Keratinocyte (primary cell): ENCODE results near the gene COL13A1. TPM values are rescaled to one million over a fixed set of nuclear protein-coding genes. Genes with fewer than 3 reads are reported as not detected.

ENCODE experiments used
- DNase-seq: peaks from one replicate; pipeline ENCODE4 v3.0.0-alpha.2; 2011; ENCODE audit warnings: low read depth, missing footprints, low spot score
- FAIRE-seq: peaks from 2 replicates; lab custom pipeline; 2011; peaks lifted over from hg19 to GRCh38; lab: Jason Lieb, UNC
- H2AFZ ChIP-seq: 2 replicates; pipeline ENCODE4 v1.6.0; 2012; ENCODE audit warnings: low read length, control low read depth, inconsistent platforms; ENCODE audit not compliant: control insufficient read depth
- H3K27ac ChIP-seq: 2 replicates; pipeline ENCODE4 v1.5.1; 2011; ENCODE audit warnings: low read length; ENCODE audit not compliant: control insufficient read depth, insufficient read depth
- H3K27me3 ChIP-seq: 3 replicates; pipeline ENCODE4 v1.6.0; 2011; ENCODE audit warnings: low read length; ENCODE audit not compliant: control insufficient read depth, insufficient read depth; ENCODE audit errors: extremely low read depth
- H3K36me3 ChIP-seq, 2 experiments: 2 replicates in 1 of 2; 3 replicates in 1 of 2; pipeline ENCODE4 v1.5.1; 2011; ENCODE audit warnings: low read length in 2 of 2, mild to moderate bottlenecking in 1 of 2; ENCODE audit not compliant: control insufficient read depth in 2 of 2, insufficient read depth in 2 of 2; ENCODE audit errors: extremely low read depth in 1 of 2
- H3K4me1 ChIP-seq: 3 replicates; pipeline ENCODE4 v1.5.1; 2011; ENCODE audit warnings: low read length; ENCODE audit not compliant: control insufficient read depth, insufficient read depth; ENCODE audit errors: extremely low read depth
- H3K4me2 ChIP-seq: 3 replicates; pipeline ENCODE4 v1.6.0; 2011; ENCODE audit warnings: low read depth, low read length; ENCODE audit not compliant: control insufficient read depth, insufficient read depth; ENCODE audit errors: extremely low read depth
- H3K4me3 ChIP-seq, 3 experiments: fragments of 200-600 bp in 1 of 3; sonication (generic) in 1 of 3; 2 replicates in 2 of 3; 3 replicates in 1 of 3; pipeline ENCODE4 v1.5.1; 2011 to 2016; ENCODE audit warnings: low read length in 3 of 3, mild to moderate bottlenecking in 3 of 3, control low read depth in 2 of 3, inconsistent platforms in 1 of 3, low read depth in 1 of 3, mixed read lengths in 1 of 3, mixed run types in 1 of 3, moderate library complexity in 1 of 3; ENCODE audit not compliant: control insufficient read depth in 2 of 3, insufficient read depth in 2 of 3; ENCODE audit errors: extremely low read depth in 1 of 3
- H3K79me2 ChIP-seq: 2 replicates; pipeline ENCODE4 v1.6.0; 2012; ENCODE audit warnings: low read length; ENCODE audit not compliant: control insufficient read depth, insufficient read depth
- H3K9ac ChIP-seq: 3 replicates; pipeline ENCODE4 v1.6.0; 2011; ENCODE audit warnings: low read length; ENCODE audit not compliant: control insufficient read depth, insufficient read depth; ENCODE audit errors: extremely low read depth
- H3K9me1 ChIP-seq: 3 replicates; pipeline ENCODE4 v1.6.0; 2011; ENCODE audit warnings: low read length; ENCODE audit not compliant: control insufficient read depth, insufficient read depth; ENCODE audit errors: extremely low read depth
- H3K9me3 ChIP-seq: 2 replicates; pipeline ENCODE4 v1.5.1; 2012; ENCODE audit warnings: low read depth, low read length; ENCODE audit not compliant: control insufficient read depth
- H4K20me1 ChIP-seq: 3 replicates; pipeline ENCODE4 v1.6.0; 2011; ENCODE audit warnings: low read length; ENCODE audit not compliant: control insufficient read depth, insufficient read depth; ENCODE audit errors: extremely low read depth
- EZH2 ChIP-seq: IDR thresholded peaks from one replicate; pipeline ENCODE4 v1.6.1; 2012; ENCODE audit warnings: inconsistent platforms, mild to moderate bottlenecking, low read length, moderate library complexity
- dilution Hi-C: fragments of 300-500 bp; cut with MboI; formaldehyde crosslinking; loops from one replicate; pipeline ENCODE4 v1.7.0; 2020; ENCODE audit warnings: low sequenced_read_pairs; ENCODE audit not compliant: extremely low pct_ligation_motif_present
- polyA plus RNA-seq, 5 experiments: library from polyadenylated mRNA; depleted of rRNA in 3 of 5; stranded (reverse) in 3 of 5; stranded (forward) in 1 of 5; unstranded in 1 of 5; fragments of >200 nt; gene quantifications; 1 replicate in 1 of 5; 2 replicates in 3 of 5; 3 replicates in 1 of 5; pipeline versions ENCODE4 v1.2.1 to v1.2.3, GENCODE V29; 2011 to 2012; ENCODE audit warnings: missing spikeins in 2 of 5, low read depth in 1 of 5, low replicate concordance in 1 of 5
- TF ChIP-seq, protein P1 (sequence below), 3 experiments: IDR thresholded peaks in 1 of 3; conservative IDR thresholded peaks in 1 of 3; optimal IDR thresholded peaks in 1 of 3; 2 replicates in 2 of 3; 3 replicates in 1 of 3; pipeline versions ENCODE3 to v1.5.1; 2011; ENCODE audit warnings: low read length in 3 of 3, mild to moderate bottlenecking in 3 of 3, moderate library complexity in 2 of 3, control low read depth in 1 of 3, inconsistent platforms in 1 of 3; ENCODE audit not compliant: insufficient read depth in 2 of 3; ENCODE audit errors: extremely low read depth in 1 of 3

The COL13A1 gene
- polyA plus RNA-seq, 1 donor (not counting 4 experiments of a cell fraction or from before 2014, with no cell fraction given) = 1.5 TPM

DNA sequence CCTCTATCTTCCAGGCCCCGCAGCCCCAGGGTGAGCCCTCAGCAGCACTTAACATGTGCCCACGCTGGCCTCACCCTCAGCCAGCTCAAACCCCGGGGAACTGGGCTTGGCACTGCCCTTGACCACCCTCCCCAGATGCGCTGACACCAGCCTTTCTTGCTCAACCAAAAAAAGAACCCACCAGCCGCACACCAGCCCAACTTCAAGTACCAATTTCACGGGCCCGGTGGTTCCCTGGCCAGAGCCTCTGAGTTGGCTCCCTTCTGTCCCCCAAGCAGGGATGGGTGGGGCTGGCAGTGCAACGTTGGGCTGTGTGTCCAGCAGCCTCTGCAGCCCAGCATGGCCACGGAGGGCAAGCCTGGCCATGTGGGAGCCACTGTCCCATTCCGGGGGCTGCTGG lies 96.3 kb downstream of the COL13A1 start:
- no peaks in the 10 kb centered on the region for H3K27me3 ChIP-seq
- H3K9me3 ChIP-seq = no peaks in the 10 kb centered on the region
- H3K9ac ChIP-seq = no peak overlapping the region
- H3K9me1 ChIP-seq = no peaks in the 10 kb centered on the region
- H3K4me3 ChIP-seq = no peak overlapping the region
- H2AFZ ChIP-seq = no peak overlapping the region
- no peak for DNase-seq
- peaks cover 14% of the 10 kb centered on the region for H3K4me1 ChIP-seq
- FAIRE-seq = no peak
- no peak overlapping the region for H3K27ac ChIP-seq
- no peak overlapping the region for H3K4me2 ChIP-seq
- TF ChIP-seq EZH2 = no peak
- TF ChIP-seq, protein P1, sequence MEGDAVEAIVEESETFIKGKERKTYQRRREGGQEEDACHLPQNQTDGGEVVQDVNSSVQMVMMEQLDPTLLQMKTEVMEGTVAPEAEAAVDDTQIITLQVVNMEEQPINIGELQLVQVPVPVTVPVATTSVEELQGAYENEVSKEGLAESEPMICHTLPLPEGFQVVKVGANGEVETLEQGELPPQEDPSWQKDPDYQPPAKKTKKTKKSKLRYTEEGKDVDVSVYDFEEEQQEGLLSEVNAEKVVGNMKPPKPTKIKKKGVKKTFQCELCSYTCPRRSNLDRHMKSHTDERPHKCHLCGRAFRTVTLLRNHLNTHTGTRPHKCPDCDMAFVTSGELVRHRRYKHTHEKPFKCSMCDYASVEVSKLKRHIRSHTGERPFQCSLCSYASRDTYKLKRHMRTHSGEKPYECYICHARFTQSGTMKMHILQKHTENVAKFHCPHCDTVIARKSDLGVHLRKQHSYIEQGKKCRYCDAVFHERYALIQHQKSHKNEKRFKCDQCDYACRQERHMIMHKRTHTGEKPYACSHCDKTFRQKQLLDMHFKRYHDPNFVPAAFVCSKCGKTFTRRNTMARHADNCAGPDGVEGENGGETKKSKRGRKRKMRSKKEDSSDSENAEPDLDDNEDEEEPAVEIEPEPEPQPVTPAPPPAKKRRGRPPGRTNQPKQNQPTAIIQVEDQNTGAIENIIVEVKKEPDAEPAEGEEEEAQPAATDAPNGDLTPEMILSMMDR (optimal IDR thresholded peaks at IDR 0.05 in 1 of 3, IDR thresholded peaks at IDR 0.05 in 1 of 3, conservative IDR thresholded peaks at IDR 0.05 in 1 of 3; ENCODE audit: extremely low read depth in 1 of 3, insufficient read depth in 2 of 3, low read length in 3 of 3) = no peak
- dilution Hi-C loops = no loop called here
- no peaks in the 10 kb centered on the region for H3K79me2 ChIP-seq
- H4K20me1 ChIP-seq = no peaks in the 10 kb centered on the region
- no peaks in the 10 kb centered on the region for H3K36me3 ChIP-seq

DNA sequence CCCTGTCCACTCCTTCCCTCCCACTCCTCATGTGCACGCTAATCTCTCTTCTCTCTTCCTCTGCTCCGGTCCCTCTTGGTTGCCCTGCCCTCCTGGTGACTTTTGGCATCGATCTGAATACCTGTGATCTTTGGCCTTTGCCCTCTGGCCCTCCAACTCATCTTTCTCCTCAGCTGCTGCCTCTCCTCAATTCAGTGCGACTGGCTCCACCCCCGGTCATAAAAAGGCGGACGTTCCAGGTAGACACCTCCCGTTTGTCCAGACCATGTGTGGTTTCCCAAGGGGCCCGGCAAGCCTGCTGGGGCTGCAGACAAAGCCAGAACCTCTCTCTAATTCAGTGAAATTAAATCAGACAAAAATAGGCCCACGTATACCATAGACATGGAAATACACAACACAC lies 96.8 kb downstream of the COL13A1 start:
- Histone ChIP-seq H3K4me1 (peaks cover 14% of the 10 kb centered on the region), H3K27me3 (no peaks in the 10 kb centered on the region), H3K79me2 (no peaks in the 10 kb centered on the region), H3K9me1 (no peaks in the 10 kb centered on the region), H3K27ac (no peak overlapping the region), H3K4me3 (no peak overlapping the region), H3K36me3 (no peaks in the 10 kb centered on the region), H3K9me3 (no peaks in the 10 kb centered on the region), H3K9ac (no peak overlapping the region), H4K20me1 (no peaks in the 10 kb centered on the region), H2AFZ (no peak overlapping the region), H3K4me2 (no peak overlapping the region)
- FAIRE-seq (no peak), DNase-seq (no peak)
- TF ChIP-seq, protein P1 (optimal IDR thresholded peaks at IDR 0.05 in 1 of 3, IDR thresholded peaks at IDR 0.05 in 1 of 3, conservative IDR thresholded peaks at IDR 0.05 in 1 of 3; ENCODE audit: extremely low read depth in 1 of 3, insufficient read depth in 2 of 3, low read length in 3 of 3) = no peak
- TF ChIP-seq EZH2 = no peak
- dilution Hi-C loops = no loop called here
